GM12891 (cell line): ENCODE data around the gene ELAVL4.

Experiments used
- POLR2A ChIP-seq: IDR thresholded peaks from 2 replicates; pipeline ENCODE4 v1.6.1; 2011; ENCODE audit warnings: low read depth, low read length, control low read depth
- POLR2AphosphoS5 ChIP-seq: IDR thresholded peaks from 2 replicates; pipeline ENCODE4 v1.6.1; 2011; ENCODE audit warnings: low read depth, low read length, control low read depth
- POU2F2 ChIP-seq: IDR thresholded peaks from 2 replicates; pipeline ENCODE4 v1.6.1; 2011; ENCODE audit warnings: low read depth, mild to moderate bottlenecking, control low read depth, low read length, moderate library complexity
- TAF1 ChIP-seq: IDR thresholded peaks from 2 replicates; pipeline ENCODE4 v1.6.1; 2011; ENCODE audit warnings: low read depth, low read length, control low read depth

DNA sequence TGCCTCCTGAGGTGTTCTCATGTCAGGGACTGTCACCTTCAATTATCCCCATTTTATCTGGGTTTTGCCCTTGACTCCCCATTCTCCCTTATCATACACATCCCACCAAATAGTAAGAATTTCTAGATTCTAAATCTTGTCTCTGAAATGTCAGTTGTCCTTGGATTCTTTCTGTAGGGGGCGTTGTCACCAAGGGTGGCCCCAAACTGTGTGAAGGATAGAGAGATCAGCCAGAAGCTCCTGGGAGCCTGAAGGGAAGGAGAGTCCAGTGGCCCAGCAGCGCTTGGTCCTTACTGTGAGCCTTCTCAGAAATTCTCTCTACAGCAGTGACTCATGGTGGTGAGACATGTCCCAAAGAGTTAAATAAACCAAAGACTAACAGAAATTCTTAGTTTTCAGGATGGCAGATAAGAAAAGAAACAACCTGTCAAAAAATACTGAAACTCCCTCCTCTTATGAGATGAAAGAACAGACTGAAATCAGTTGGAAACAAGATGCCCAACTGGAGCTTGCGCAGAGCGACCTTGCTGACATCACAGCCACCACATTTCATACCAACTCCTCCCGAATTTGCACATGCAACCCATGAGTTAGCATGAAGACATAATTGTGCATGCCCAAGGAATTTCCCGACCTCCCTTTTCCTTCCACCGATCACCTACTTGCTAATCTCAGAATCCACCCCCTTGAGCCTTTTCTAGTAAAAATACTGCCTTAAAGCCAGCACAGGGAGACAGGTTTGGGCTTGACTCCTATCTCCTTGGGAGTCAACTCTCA, 109.8 kb downstream of the ELAVL4 start:
- TF ChIP-seq TAF1 (no peak), POLR2AphosphoS5 (no peak), POU2F2 (no peak), POLR2A (no peak)
